Lower lobe of right lung (tissue), 2 donors: Measurements from ENCODE around the gene LHX3. TPM values are rescaled to one million over a fixed set of nuclear protein-coding genes. Genes with fewer than 3 reads are reported as not detected.

Source experiments
- ATAC-seq, 2 donors: fragments of 200-7000 bp; cut with Tn5 transposase; one replicate each; pipeline ENCODE4 v1.9.1; 2020 to 2022; ENCODE audit warnings: mild to moderate bottlenecking in 2 of 2, moderate library complexity in 2 of 2
- DNase-seq: peaks from one replicate; pipeline ENCODE4 v3.0.0-alpha.2; 2020
- H3K27ac ChIP-seq: fragments of 200-600 bp; one replicate; pipeline ENCODE4 v1.8.0; 2022
- H3K27me3 ChIP-seq: fragments of 200-600 bp; one replicate; pipeline ENCODE4 v1.8.0; 2022; ENCODE audit warnings: low read depth
- H3K36me3 ChIP-seq: fragments of 200-600 bp; one replicate; pipeline ENCODE4 v1.8.0; 2022; ENCODE audit warnings: mild to moderate bottlenecking
- H3K4me1 ChIP-seq: fragments of 200-600 bp; one replicate; pipeline ENCODE4 v1.8.0; 2022
- H3K4me3 ChIP-seq: fragments of 200-600 bp; one replicate; pipeline ENCODE4 v1.8.0; 2022; ENCODE audit warnings: mild to moderate bottlenecking
- H3K9me3 ChIP-seq: fragments of 200-600 bp; one replicate; pipeline ENCODE4 v1.8.0; 2022
- CTCF ChIP-seq: fragments of 200-600 bp; IDR thresholded peaks from one replicate; pipeline ENCODE4 v1.8.0; 2022; ENCODE audit warnings: antibody characterized with exemption, mild to moderate bottlenecking
- intact Hi-C: fragments of 100-400 bp; cut with DNase I; formaldehyde crosslinking; loops from one replicate; pipeline ENCODE4 v1.11.0; 2022
- total RNA-seq: library from RNA; stranded (reverse); fragmentation: NEBNext Ultra II Directional; extraction: Animal tissue kit (Norgen Biotek cat#: 25700); gene quantifications from one replicate; pipeline ENCODE4 v1.2.1, GENCODE V29; 2021
- donor health status: DM: no; HTN: yes; CAD: no; lungs with severe emphysema.

Gene LHX3
- total RNA-seq, 1 donor from 2014 or later = not detected

- intact Hi-C loops = no loop called here
- no peak overlapping the region for H3K4me3 ChIP-seq
- no peak for ATAC-seq
These were observed 27.7 kb downstream of the LHX3 start for GRCh38 chr9:136177224-136177623.

GRCh38 chr9:136175616-136176197 is 29.2 kb downstream of the LHX3 start:
- H3K4me1 ChIP-seq = no peaks in the 10 kb centered on the region
- no peak for DNase-seq
- H3K36me3 ChIP-seq = no peaks in the 10 kb centered on the region
- H3K9me3 ChIP-seq = no peaks in the 10 kb centered on the region
- intact Hi-C loops = no loop called here
- no peak overlapping the region for H3K4me3 ChIP-seq
- ATAC-seq = no peak
- TF ChIP-seq CTCF = no peak
- H3K27ac ChIP-seq = no peak overlapping the region
- peaks cover 25% of the 10 kb centered on the region for H3K27me3 ChIP-seq

More at GRCh38 chr9:136177224-136177623, 27.7 kb downstream of the LHX3 start:
- H3K36me3 ChIP-seq = no peaks in the 10 kb centered on the region
- DNase-seq = no peak
- TF ChIP-seq CTCF = no peak
- no peaks in the 10 kb centered on the region for H3K9me3 ChIP-seq
- no peak overlapping the region for H3K27ac ChIP-seq
- no peaks in the 10 kb centered on the region for H3K4me1 ChIP-seq
- H3K27me3 ChIP-seq = peaks cover 15% of the 10 kb centered on the region

GRCh38 chr9:136174779-136175615 is 29.9 kb downstream of the LHX3 start:
- ATAC-seq (no peak), DNase-seq (no peak)
- no peak overlapping the region for H3K27ac ChIP-seq
- no peaks in the 10 kb centered on the region for H3K36me3 ChIP-seq
- H3K9me3 ChIP-seq = no peaks in the 10 kb centered on the region
- no peak for TF ChIP-seq CTCF
- H3K27me3 ChIP-seq = peaks cover 33% of the 10 kb centered on the region
- intact Hi-C loops = no loop called here
- H3K4me1 ChIP-seq = no peaks in the 10 kb centered on the region
- no peak overlapping the region for H3K4me3 ChIP-seq

- Histone ChIP-seq H3K4me3 (no peak overlapping the region), H3K27me3 (peaks cover 45% of the 10 kb centered on the region), H3K9me3 (no peaks in the 10 kb centered on the region), H3K4me1 (no peaks in the 10 kb centered on the region), H3K36me3 (no peaks in the 10 kb centered on the region), H3K27ac (no peak overlapping the region)
- intact Hi-C loops = no loop called here
- ATAC-seq (no peak), DNase-seq (no peak)
- TF ChIP-seq CTCF = no peak
These were observed 31.2 kb downstream of the LHX3 start for GRCh38 chr9:136173648-136174290.

GRCh38 chr9:136172412-136173079 is 32.4 kb downstream of the LHX3 start:
- intact Hi-C loops = no loop called here
- no peak for DNase-seq
- Histone ChIP-seq H3K4me3 (no peak overlapping the region), H3K4me1 (no peaks in the 10 kb centered on the region), H3K36me3 (no peaks in the 10 kb centered on the region), H3K27me3 (peaks cover 48% of the 10 kb centered on the region), H3K9me3 (no peaks in the 10 kb centered on the region), H3K27ac (no peak overlapping the region)
- TF ChIP-seq CTCF = no peak
- ATAC-seq = no peak
